ENCODE measurements around the gene KCND2. TPM values are rescaled to one million over a fixed set of nuclear protein-coding genes. Genes with fewer than 3 reads are reported as not detected.

Gene KCND2
- total and polyA plus RNA-seq, 2 of the 4 experiments (the other 2 are of a cell fraction), result under 0.01 TPM; not detected in 1

GRCh38 chr7:120394595-120394994 lies 121.6 kb downstream of the KCND2 start:
- Histone ChIP-seq H2BK20ac (ENCODE audit: low read depth, low read length) (no peak overlapping the region), H3K4ac (ENCODE audit: low read depth, low read length) (no peak overlapping the region), H3K56ac (ENCODE audit: extremely low read depth, insufficient read depth, low read length) (no peak overlapping the region), H3K79me1 (ENCODE audit: low read depth in 1 of 2, low read length in 2 of 2) (no peaks in the 10 kb centered on the region), H3K4me1 (ENCODE audit: control insufficient read depth, insufficient read depth, low read length) (no peaks in the 10 kb centered on the region), H3K27ac (ENCODE audit: insufficient read depth, low read length) (no peak overlapping the region), H3K18ac (ENCODE audit: low read depth, low read length) (no peak overlapping the region), H3K9me3 (ENCODE audit: control insufficient read depth, insufficient read depth, low read length) (no peaks in the 10 kb centered on the region), H3K14ac (replicated peaks; ENCODE audit: low read depth, low read length) (no peak overlapping the region), H3K27me3 (ENCODE audit: control insufficient read depth, insufficient read depth, low read length) (no peaks in the 10 kb centered on the region), H3K9me1 (ENCODE audit: insufficient read depth, low read length) (no peaks in the 10 kb centered on the region), H3K9ac (ENCODE audit: low read depth, low read length) (no peak overlapping the region), H3K36me3 (ENCODE audit: control insufficient read depth, insufficient read depth, low read length) (no peaks in the 10 kb centered on the region), H4K5ac (ENCODE audit: low read depth, low read length) (no peak overlapping the region), H2AFZ (replicated peaks; ENCODE audit: low read length, poor library complexity) (no peak overlapping the region), H3K23ac (ENCODE audit: low read depth, low read length) (no peak overlapping the region), H3K4me2 (ENCODE audit: low read depth, low read length) (no peak overlapping the region), H4K8ac (ENCODE audit: low read depth in 2 of 2, low read length in 2 of 2) (no peak overlapping the region), H2AK5ac (ENCODE audit: low read depth, low read length) (no peak overlapping the region), H2BK120ac (ENCODE audit: low read depth, low read length) (no peak overlapping the region), H3K4me3 (ENCODE audit: insufficient read depth, low read depth, low read length) (no peak overlapping the region), H4K20me1 (ENCODE audit: insufficient read depth, low read length) (no peaks in the 10 kb centered on the region), H2BK5ac (ENCODE audit: low read depth, low read length, poor library complexity, severe bottlenecking) (no peak overlapping the region), H2AK9ac (replicated peaks; ENCODE audit: low read depth, low read length, poor library complexity) (no peak overlapping the region), H4K91ac (ENCODE audit: insufficient read depth, low read depth, low read length) (no peak overlapping the region), H2BK15ac (ENCODE audit: low read depth, low read length) (no peak overlapping the region)
- intact Hi-C loops (cut with micrococcal nuclease), result no loop called here
- POLR2A ChIA-PET (ENCODE audit: unreplicated experiment), result no interaction called here
- dilution Hi-C loops (cut with HindIII; ENCODE audit: low sequenced_read_pairs, unreplicated experiment), result no loop called here
- TF ChIP-seq MAZ (IDR thresholded peaks at IDR 0.05; ENCODE audit: borderline replicate concordance, low read depth, low read length) (no peak), CEBPB (IDR thresholded peaks at IDR 0.05; ENCODE audit: low read depth, low read length) (no peak), MAFK (IDR thresholded peaks at IDR 0.05; ENCODE audit: low read depth, low read length) (no peak), ELK1 (IDR thresholded peaks at IDR 0.05; ENCODE audit: borderline replicate concordance, low read depth, low read length) (no peak), USF2 (IDR thresholded peaks at IDR 0.05; ENCODE audit: low read depth, low read length) (no peak), POLR2A (IDR thresholded peaks at IDR 0.05; ENCODE audit: low read depth, low read length) (no peak), SMC3 (IDR thresholded peaks at IDR 0.05; ENCODE audit: low read depth, low read length) (no peak), RCOR1 (IDR thresholded peaks at IDR 0.05; ENCODE audit: insufficient replicate concordance, low read length) (no peak), FOS (IDR thresholded peaks at IDR 0.05; ENCODE audit: low read depth, low read length) (no peak), BHLHE40 (IDR thresholded peaks at IDR 0.05; ENCODE audit: low read depth, low read length) (no peak), RAD21 (IDR thresholded peaks at IDR 0.05; ENCODE audit: low read length) (no peak), CTCF (conservative IDR thresholded peaks at IDR 0.05; ENCODE audit: low read depth, low read length) (no peak), NFE2L2 (IDR thresholded peaks at IDR 0.05; ENCODE audit: low read depth, low read length) (no peak), RFX5 (IDR thresholded peaks at IDR 0.05; ENCODE audit: low read depth, low read length) (no peak), CHD1 (IDR thresholded peaks at IDR 0.05; ENCODE audit: low read depth, low read length) (no peak), MXI1 (IDR thresholded peaks at IDR 0.05; ENCODE audit: borderline replicate concordance, low read depth, low read length) (no peak)
- in situ Hi-C loops (cut with MboI; ENCODE audit: low sequenced_read_pairs), result no loop called here
- BruUV-seq (replicated peaks), result no TSS peak
- CTCF ChIA-PET, result no interaction called here
- ATAC-seq (ENCODE audit: low read depth), result no peak
- DNase-seq, result no peak
